Thyroid gland (tissue), 4 donors: ENCODE measurements around the gene STAB1. TPM values are rescaled to one million over a fixed set of nuclear protein-coding genes. Genes with fewer than 3 reads are reported as not detected.

ENCODE experiments used
- DNase-seq, 2 donors: peaks; one replicate each; pipeline ENCODE4 v3.0.0-alpha.2; 2019
- H3K27ac ChIP-seq, 3 donors: fragments of 200-600 bp; sonication (generic); 1 replicate in 2 of 3; 2 replicates in 1 of 3; pipeline ENCODE4 v1.5.1; 2016 to 2019; ENCODE audit warnings: mild to moderate bottlenecking in 1 of 3, moderate library complexity in 1 of 3
- H3K27me3 ChIP-seq: fragments of 200-600 bp; sonication (generic); one replicate; pipeline ENCODE4 v1.5.1; 2019
- H3K36me3 ChIP-seq, 2 donors: fragments of 200-600 bp; sonication (generic); one replicate each; pipeline ENCODE4 v1.5.1; 2016 to 2019
- H3K4me1 ChIP-seq, 2 donors: fragments of 200-600 bp; sonication (generic); one replicate each; pipeline ENCODE4 v1.5.1; 2017 to 2019
- H3K4me3 ChIP-seq, 3 donors: fragments of 200-600 bp; sonication (generic); replicated peaks in 1 of 3; 1 replicate in 2 of 3; 2 replicates in 1 of 3; pipeline ENCODE4 v1.5.1; 2016; ENCODE audit warnings: mild to moderate bottlenecking in 1 of 3
- H3K9me3 ChIP-seq: fragments of 200-600 bp; sonication (generic); one replicate; pipeline ENCODE4 v1.5.1; 2017
- CTCF ChIP-seq, 6 experiments: fragments of 200-600 bp in 3 of 6; fragments of 450-650 bp in 3 of 6; sonication (generic) in 3 of 6; IDR thresholded peaks; one replicate each; pipeline ENCODE4 v1.5.1; 2016 to 2019; ENCODE audit warnings: antibody characterized with exemption in 6 of 6, mild to moderate bottlenecking in 2 of 6, inconsistent platforms in 1 of 6, moderate library complexity in 1 of 6
- POLR2A ChIP-seq, 2 donors: fragments of 450-650 bp; IDR thresholded peaks; one replicate each; pipeline ENCODE4 v1.6.1; 2017; ENCODE audit warnings: antibody characterized with exemption in 2 of 2, mild to moderate bottlenecking in 2 of 2, moderate library complexity in 1 of 2
- WGBS, 2 donors: methylation state at CpG; one replicate each; pipeline ENCODE4 v1.1.5; 2017; 5-methylcytosine and 5-hydroxymethylcytosine counted together
- intact Hi-C: fragments of 100-400 bp; cut with DNase I; formaldehyde crosslinking; loops from one replicate; pipeline ENCODE4 v1.15.1; 2023
- total RNA-seq, 4 donors: library from RNA; depleted of rRNA; stranded (reverse); fragments of >200 nt; gene quantifications; one replicate each; pipeline ENCODE4 v1.2.3, GENCODE V29; 2016

STAB1 gene
- total RNA-seq, 4 donors from 2014 or later: 31.8 to 100 (median 67.4) TPM

- intact Hi-C loops: no loop called here
- Histone ChIP-seq H3K4me3 (no peak overlapping the region), H3K9me3 (no peaks in the 10 kb centered on the region), H3K27me3 (no peaks in the 10 kb centered on the region), H3K27ac (no peak overlapping the region), H3K4me1 (no peaks in the 10 kb centered on the region), H3K36me3 (peaks cover 70 to 86% of the 10 kb centered on the region in 2 donors)
- WGBS, 2 donors: 92 to 99% methylated on average over 6 of the region's 6 CpGs
- no peak for DNase-seq
- TF ChIP-seq CTCF (IDR thresholded peaks at IDR 0.05): no peak
- TF ChIP-seq POLR2A (IDR thresholded peaks at IDR 0.05): no peak
These were observed 17.4 kb upstream of the STAB1 start for GRCh38 chr3:52477796-52478095.

GRCh38 chr3:52479037-52479876, 15.9 kb upstream of the STAB1 start:
- Histone ChIP-seq H3K9me3 (no peaks in the 10 kb centered on the region), H3K4me3 (no peak overlapping the region), H3K27ac (no peak overlapping the region), H3K36me3 (peaks cover 57 to 72% of the 10 kb centered on the region in 2 donors), H3K27me3 (no peaks in the 10 kb centered on the region), H3K4me1 (no peaks in the 10 kb centered on the region)
- 96 to 98% methylated on average over 5 to 7 of the region's 7 CpGs for WGBS, 2 donors
- no peak for DNase-seq
- TF ChIP-seq POLR2A (IDR thresholded peaks at IDR 0.05): no peak
- TF ChIP-seq CTCF (IDR thresholded peaks at IDR 0.05): no peak
- intact Hi-C loops: no loop called here

- no peaks in the 10 kb centered on the region for H3K4me1 ChIP-seq
- no peak overlapping the region for H3K4me3 ChIP-seq
- no peak overlapping the region for H3K27ac ChIP-seq
- peaks cover 57 to 66% of the 10 kb centered on the region in 2 donors for H3K36me3 ChIP-seq
- intact Hi-C loops: no loop called here
- DNase-seq: no peak
- H3K9me3 ChIP-seq: no peaks in the 10 kb centered on the region
- WGBS, 2 donors: 82 to 91% methylated on average over 13 to 16 of the region's 16 CpGs
- H3K27me3 ChIP-seq: no peaks in the 10 kb centered on the region
- no peak for TF ChIP-seq POLR2A (IDR thresholded peaks at IDR 0.05)
- no peak for TF ChIP-seq CTCF (IDR thresholded peaks at IDR 0.05)
These were observed 15.1 kb upstream of the STAB1 start for GRCh38 chr3:52479877-52480575.

GRCh38 chr3:52480768-52481715, 14.1 kb upstream of the STAB1 start:
- no peak overlapping the region for H3K4me3 ChIP-seq
- no peak for TF ChIP-seq CTCF (IDR thresholded peaks at IDR 0.05)
- no peak for TF ChIP-seq POLR2A (IDR thresholded peaks at IDR 0.05)
- WGBS, 2 donors: 83 to 85% methylated on average over 14 to 27 of the region's 27 CpGs
- no peak for DNase-seq
- H3K9me3 ChIP-seq: no peaks in the 10 kb centered on the region
- intact Hi-C loops: no loop called here
- peaks cover 46 to 64% of the 10 kb centered on the region in 2 donors for H3K36me3 ChIP-seq
- no peaks in the 10 kb centered on the region for H3K4me1 ChIP-seq
- no peaks in the 10 kb centered on the region for H3K27me3 ChIP-seq
- H3K27ac ChIP-seq: no peak overlapping the region
